Right lobe of liver (tissue), 4 donors: Measurements from ENCODE around the gene ZNF827.

ENCODE experiments used
- CTCF ChIP-seq, 4 donors: fragments of 200-600 bp in 3 of 4; fragments of 450-650 bp in 1 of 4; IDR thresholded peaks; one replicate each; pipeline versions ENCODE4 v1.5.1 to v1.8.0; 2016 to 2022; ENCODE audit warnings: antibody characterized with exemption in 4 of 4, mild to moderate bottlenecking in 2 of 4
- POLR2A ChIP-seq: fragments of 450-650 bp; IDR thresholded peaks from one replicate; pipeline ENCODE4 v1.6.1; 2017; ENCODE audit warnings: antibody characterized with exemption, mild to moderate bottlenecking
- donor health status: DM: no; HTN: no; CAD: no.
- donor health status: DM: no; HTN: no; CAD: no.
- donor health status: DM: no; HTN: yes; CAD: no.

- TF ChIP-seq CTCF (IDR thresholded peaks at IDR 0.05) (no peak), POLR2A (no peak)
Measured at GRCh38 chr4:145876531-145877180, 62.0 kb downstream of the ZNF827 start.
